Umbilical cord (tissue), 2 donors: ENCODE data around the gene IFI27. TPM values are rescaled to one million over a fixed set of nuclear protein-coding genes. Genes with fewer than 3 reads are reported as not detected.

Source experiments
- DNase-seq: peaks from one replicate; pipeline ENCODE4 v3.0.0-alpha.2; 2015; ENCODE audit warnings: low spot score
- total RNA-seq: library from RNA; depleted of rRNA; stranded (reverse); fragments of >200 nt; gene quantifications from one replicate; pipeline ENCODE4 v1.2.3, GENCODE V29; 2014; ENCODE audit warnings: low replicate concordance; ENCODE audit not compliant: insufficient read depth

IFI27 gene
- total RNA-seq, 1 donor from 2014 or later: 40.7 TPM

DNA sequence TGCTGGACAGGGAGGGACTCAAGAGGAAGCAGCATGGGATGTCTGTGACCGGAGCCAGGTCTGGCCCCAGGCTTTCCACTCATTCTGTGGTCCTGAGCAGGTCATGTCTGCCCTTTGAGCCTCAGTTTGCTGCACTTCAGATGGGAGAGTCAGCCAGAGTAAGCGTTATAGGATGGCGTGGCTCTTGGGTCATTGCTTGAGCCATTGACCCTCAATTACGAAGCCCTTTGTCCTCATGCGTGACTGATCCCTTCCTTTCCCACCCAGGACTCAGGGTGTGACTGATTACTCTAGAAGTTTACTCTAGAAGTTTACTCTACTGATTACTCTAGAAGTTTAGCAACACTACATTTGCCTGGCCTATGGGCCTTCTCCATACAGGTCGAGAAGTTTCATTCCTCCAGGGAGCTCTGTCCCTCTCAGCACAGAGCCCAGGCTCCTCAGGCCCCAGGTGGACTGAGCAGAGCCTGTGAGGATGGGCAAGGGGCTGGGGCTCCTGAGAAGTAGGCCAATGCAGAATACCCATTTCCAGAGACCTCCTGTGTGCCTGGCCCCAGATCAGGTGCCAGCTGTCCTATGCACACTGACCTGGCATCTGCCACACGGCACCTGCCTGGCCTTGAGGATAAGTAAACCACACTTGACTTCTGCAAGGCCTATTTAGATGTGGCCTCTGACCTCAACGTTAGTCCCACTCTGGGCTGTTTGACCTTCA lies 7.6 kb upstream of the IFI27 start:
- no peak for DNase-seq

DNA sequence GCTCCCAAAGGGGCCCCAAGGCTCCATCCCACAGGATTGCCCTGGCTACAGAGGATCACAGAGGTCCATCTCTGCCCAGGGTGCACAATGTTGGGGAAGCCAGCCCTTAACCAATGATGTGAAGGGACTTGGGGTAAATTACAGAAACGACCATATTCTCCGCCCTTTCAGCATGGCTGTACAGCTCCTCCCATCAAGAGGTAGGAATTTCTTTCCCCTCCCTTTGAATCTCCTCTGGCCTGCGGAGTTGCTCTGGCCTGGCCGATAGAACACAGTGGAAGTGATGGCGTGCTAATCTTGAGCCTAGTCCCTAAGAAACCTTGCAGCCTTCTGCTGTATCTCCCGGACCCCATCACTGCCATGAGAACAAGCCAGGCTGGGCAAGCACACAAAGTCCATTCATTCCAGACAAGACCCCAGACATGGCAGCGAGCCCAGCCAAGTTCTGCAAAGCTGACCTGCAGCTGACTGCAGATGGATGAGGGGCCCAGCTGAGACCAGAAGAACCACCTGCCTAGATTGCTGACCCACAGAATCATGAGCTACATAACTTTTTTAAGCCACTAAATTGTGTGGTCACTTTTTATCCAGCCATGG lies 6.9 kb upstream of the IFI27 start:
- DNase-seq: no peak

DNA sequence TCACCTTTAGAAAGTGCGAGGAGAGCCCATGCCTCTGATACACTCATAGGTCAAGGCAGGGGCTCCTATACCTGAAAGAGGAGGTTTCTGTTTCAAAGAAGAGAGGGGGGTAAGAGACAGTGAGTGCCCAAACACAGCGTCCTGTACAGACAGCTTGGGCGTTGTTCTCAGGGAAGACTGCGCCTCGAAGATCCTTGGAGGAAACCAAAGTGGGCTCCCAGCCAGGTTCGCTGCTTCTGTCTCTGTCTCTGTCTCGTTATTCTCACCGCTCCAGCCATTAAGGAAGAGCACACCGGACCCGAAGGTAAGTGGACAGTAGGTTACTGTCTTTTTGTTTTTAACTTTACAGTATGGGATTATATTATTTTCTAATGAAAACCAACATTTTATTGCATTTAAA lies 5.8 kb upstream of the IFI27 start:
- DNase-seq: no peak

DNA sequence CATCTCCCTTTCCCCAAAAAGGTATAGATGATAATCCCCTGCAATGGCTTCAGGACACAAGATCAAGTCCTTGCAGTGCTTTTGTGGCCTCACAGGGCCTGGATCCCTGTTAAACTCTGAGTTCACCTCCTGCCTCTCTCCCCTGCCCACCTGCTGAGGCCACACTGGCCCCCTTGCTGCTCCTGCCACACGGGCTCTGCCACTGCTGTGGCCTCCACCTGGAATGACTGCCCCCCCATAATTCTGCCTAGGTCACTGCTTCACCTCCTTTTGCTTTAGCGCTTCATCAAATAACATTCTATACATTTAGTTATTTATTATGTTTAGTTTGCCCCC lies 653 bp upstream of the IFI27 start:
- no peak for DNase-seq

DNA sequence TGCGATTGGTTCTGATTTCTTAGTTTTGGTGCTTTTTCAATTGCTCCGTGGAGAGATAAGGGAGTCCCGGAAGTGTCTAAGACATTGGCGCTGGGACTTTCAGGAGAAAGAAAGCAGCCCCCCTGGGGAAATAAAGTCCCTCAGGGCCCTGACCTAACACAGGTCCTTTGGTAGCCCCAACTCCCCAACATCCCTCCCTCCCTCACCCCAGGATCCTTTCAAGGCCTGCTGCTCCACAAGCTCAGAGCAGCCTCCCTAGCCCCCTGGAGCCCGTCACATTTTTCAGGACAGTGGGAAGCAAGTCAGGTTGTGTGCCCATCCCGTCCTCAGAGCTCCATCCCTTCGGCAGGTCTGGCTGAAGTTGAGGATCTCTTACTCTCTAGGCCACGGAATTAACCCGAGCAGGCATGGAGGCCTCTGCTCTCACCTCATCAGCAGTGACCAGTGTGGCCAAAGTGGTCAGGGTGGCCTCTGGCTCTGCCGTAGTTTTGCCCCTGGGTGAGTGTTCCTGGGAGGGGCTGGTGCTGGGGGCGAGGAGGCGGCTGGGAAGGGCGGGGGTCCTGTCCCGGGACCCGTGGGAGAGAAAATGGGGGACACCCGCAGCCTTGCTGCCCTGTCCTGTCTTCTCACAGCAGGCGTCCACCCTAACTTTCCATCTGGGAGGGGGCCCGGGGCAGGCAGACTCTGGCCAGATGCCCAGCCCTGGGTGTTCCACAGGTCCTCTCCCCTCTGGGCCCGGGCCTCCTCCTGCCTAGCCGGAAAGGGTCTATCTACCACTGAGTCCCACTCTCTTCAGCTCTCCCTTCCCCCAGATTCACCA lies 950 bp downstream of the IFI27 start:
- DNase-seq: no peak

DNA sequence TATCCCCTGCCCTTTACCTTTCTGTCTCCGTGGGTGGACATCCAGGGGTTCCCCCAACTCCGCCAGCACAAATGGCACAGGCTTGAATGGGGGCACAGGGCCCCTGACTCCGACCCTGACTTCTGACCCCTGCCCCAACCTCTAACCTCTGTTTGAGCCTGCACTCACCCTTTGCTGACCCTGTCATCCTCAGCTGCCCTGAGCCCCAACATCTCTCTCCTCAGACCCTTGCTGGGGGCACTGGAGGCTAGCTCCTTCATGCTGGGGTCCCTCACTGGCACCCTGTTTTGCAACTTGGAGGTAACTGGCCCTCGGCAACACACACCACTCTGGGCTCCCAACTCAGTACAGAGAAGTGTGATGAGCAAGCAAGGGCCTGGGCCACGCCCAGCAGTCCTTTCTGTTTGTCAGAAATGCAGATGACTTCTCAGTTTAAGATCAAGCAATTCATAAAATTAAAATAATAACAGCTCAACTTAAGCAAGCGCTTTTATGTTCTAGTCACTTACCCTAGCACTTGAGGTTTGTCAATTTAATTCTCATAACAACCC lies 2.1 kb downstream of the IFI27 start:
- DNase-seq: no peak

DNA sequence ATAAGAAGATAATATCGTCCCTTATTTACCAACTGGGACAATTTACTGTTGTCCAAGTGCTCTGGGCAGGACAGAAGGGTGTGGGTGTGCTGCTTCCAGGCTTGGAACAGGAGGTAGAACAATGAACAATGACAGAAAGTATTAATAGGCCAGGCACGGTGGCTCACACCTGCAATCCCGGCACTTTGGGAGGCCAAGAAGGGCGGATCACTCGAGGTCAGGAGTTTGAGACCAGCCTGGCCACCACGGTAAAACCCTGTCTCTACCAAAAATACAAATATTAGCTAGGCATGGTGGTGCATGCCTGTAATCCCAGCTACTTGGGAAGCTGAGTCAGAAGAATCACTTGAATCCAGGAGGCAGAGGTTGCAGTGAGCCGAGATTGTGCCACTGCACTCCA lies 2.5 kb downstream of the IFI27 start:
- no peak for DNase-seq

DNA sequence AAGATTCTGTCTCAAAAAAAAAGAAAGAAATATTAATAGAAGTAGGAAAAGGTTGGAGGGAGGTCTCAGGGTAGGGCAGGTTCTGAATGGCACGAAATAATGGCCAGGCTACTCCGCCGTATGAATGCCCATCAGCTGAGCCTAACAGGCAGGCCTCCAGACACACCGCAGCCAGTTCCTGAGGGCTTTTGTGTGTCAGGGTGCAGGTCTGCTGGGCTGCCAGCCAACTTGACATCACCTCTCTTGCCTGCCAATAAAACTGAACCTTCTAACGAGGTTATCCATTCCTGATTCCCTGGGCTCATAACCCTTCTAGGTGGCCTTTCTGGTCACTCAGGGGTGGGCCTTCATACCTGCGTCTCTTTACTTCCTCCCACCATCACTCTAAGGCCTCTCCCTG lies 3.0 kb downstream of the IFI27 start:
- no peak for DNase-seq

DNA sequence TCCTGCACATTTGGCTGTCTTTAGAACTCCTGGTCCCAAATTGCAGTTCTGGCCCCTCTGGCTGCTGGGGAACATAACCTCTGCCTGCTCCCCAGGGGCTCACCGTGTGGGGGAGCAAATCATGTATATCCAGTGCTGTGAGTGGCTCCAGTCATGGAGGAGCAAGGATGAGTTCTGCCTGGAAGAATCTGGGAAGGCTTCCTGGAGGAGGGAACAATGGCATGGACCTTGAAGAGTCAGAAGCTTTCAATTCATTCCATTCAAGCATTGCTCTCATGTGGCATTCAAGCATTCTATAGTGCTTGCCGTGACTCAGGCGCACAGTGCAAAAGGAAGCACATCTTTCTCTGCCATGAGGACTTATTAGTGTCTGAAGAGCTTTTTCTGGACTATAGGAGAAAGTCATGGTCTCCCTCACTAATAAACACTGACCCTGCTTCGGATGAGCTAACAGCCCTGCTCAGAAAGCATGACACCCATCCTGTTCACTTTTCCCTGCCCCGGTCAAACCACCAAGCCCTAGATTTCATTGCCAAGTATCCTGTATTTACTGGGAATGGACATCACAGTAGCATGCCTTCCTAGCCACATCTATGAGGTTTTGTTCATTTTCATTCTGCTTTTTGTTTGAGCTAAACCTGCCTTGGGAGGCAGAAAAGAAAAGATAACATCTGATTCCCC lies 3.5 kb downstream of the IFI27 start:
- no peak for DNase-seq

DNA sequence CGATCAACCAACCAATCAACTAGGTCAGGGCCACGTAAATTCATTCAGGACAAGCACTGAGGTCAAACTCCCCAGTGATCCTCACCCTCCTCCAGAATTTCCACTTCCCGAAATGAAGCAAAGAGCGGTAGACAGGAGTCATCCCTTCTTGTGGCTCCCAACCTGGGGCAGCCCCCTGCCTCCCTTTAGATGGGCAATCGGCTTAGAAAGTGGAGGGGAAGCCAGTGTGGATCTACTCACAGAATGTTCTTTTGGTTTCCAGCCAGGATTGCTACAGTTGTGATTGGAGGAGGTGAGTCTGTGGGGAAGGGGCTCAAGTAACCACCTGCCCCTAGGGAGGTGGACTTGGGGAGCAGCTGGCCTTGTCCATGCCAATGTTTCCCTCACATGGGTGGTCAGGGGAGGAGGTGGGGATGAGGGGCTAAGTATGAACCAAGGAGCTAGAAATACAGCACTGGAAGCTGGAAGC lies 4.1 kb downstream of the IFI27 start:
- DNase-seq: no peak

DNA sequence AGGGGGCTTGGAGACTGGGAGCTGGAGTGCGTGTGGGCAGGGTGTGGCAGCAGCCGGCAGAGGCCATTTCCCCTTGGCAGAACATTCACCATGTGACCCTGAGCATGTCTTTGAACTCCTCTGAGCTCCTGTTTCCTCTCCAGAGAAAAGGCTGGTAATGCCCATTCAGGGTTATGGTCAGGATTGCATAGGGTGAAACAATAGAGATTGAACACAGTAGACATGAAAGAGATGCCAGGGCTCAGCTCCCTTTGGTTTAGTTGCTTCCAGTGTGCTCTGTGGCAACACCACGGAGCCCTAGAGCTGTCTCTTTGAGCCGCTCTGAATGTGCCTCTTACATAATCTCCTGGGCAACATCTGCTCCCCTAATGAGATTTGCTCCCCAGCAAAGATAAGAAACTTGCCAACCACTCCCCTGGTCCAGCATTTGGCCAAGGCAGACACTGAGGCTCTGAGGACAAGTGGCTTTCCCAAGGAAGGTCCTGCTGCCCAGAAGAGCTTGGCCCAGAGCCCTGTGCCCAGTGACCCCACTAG lies 4.6 kb downstream of the IFI27 start:
- peak; percentile 54 for DNase-seq

DNA sequence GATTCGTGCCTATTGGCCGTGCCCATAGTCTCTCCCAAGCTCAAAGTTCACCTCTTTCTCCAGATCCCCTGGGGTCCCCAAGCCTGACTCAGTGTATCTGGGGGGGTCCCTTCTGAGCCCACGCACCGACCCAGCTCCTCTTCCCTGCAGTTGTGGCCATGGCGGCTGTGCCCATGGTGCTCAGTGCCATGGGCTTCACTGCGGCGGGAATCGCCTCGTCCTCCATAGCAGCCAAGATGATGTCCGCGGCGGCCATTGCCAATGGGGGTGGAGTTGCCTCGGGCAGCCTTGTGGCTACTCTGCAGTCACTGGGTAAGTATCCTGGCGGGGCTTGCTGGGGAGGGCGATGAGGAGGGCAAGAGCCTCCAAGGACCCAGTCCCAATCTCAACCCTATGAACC lies 5.1 kb downstream of the IFI27 start:
- no peak for DNase-seq

DNA sequence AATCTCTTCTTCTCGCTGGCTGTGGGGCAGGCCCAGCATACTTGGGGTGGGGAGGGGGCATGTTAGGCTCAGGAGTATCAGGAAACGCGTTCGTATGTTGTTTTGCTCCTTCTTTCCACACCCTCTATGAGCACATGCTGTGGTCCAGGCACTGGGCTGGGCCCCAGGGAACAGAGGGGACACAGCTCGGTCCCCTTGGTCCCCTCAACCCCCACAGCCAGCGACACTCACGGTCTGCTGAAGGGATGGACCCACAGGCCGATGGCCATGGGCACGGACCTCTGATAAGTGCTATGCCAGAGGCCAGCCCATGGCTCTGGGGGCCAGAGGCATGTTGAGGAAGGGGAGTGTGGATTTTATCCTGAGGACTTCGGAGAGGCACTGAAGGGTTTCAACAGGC lies 6.2 kb downstream of the IFI27 start:
- no peak for DNase-seq

DNA sequence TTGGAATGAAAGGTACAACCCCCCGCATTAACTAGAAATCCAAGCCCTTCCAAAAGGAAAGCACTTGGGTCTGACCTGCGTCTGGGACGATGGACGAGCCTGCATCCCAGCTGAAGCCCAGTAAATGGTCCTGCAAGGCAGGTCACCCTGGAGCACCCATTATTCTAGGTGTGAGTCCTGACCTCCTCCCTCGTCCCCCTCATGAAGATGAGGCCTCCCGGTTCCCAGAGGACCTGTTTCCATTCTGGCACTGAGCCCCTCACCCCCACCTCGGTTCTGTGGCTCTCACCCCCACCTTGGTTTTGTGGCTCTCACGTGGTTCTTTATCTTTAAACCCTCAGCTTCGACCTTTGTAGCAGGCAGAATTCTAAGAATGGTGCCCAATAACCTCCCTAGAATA lies 7.3 kb downstream of the IFI27 start:
- no peak for DNase-seq

DNA sequence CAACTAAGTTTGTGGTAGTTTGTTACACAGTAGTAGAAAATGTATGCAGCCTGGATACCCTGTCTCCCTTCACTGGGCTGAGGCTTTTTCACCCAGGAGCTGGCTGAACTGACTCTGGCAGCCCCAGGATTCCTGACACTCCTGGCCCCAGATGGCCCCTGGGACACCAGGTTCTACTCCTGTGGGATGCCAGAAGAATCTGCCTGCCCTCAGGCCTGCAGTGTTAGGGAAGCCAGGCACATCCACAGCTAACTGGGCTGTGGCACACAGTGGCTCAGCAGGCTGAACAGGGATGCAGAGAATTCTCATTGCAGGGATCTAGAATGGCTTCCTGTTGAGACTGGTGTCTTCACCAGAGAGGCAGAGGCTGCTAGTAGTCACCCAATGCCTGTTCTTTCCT lies 8.5 kb downstream of the IFI27 start:
- no peak for DNase-seq

DNA sequence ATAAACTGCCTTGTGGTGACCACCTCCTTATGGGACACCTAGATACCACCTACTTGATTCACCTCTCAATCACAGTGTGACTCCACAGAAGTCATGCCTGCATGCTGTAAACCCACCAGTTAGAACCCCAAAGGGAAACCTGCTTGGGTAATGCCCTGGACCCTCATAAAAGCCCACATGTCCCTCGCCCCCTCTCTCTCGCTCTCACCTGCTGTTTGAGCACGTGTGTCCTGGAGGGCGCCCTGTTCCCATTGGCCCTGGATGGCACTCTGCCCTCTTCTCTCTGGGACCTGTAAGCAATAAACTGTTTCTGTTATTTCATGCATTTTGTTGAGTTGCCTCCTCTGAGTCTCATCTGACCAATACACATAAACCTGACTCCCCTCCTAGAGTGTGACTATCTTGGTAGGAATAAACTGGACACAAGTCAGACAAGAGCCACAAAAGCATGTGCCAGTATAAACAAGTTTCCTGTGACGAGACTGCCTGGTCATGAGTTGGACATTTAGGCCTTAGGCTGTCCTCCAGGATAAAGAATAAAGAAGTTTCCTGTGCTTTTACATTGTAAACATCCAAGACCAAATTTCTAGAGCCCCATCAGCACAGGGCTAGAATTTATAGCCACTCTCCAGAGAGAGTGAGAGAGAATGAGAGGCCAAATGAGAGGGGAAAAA lies 10.3 kb downstream of the IFI27 start:
- no peak for DNase-seq

DNA sequence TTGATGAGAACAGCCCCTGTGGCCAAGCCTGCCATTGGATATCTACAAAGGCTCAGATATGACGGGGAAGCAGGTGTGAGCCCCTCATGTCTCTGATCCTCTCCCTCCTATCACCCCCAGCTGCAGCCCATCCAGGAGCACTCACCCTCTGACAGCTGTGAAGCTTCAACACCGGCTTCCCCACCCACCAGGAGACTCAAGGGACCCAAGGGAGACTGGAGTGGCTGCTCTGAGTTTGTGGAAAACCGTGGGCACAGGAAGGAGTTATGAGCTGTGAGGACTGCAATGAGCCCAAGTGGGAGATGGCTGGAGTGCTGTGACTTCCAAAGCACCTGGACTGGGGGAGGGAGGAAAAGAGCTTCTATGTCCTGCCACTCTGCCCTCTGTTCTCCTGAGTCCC lies 10.9 kb downstream of the IFI27 start:
- no peak for DNase-seq

DNA sequence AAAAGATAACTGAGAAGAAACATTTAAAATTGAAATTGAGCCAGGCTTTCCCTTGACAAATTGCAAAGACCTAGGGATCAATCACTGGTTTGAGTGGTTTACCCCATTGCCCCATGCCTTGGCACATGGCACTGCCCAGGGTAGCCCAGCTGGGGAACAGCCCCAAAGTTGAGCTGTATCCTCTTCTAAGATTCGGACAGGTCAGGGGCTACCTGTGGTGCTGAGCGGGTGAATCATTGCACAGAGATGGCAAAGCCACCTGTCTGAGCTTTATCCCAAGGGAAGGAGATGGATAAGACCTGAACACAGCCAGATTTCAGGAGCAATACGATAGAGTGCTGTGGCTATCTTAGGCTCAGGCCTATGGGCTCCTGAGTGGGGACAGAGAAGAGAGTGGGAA lies 11.9 kb downstream of the IFI27 start:
- DNase-seq: no peak

DNA sequence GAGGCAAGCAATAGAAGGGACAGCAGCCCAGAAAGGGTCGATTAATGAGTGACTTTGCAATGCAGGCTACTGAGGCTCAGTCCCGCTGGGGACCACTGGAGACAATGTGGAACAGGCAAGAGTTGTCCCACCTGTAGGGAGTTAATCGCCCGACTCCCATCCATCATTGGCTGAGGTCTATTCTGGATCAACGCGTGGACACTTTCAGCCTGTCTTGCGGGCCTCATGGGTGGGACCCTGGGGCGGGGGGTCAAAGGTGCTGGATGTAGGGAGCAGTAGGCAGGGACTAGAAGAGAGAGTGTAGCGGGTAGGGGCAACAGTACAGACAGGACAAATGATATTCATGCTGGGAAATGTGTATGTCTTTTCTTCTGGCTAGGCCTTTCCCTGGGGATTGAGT lies 12.8 kb downstream of the IFI27 start:
- DNase-seq: no peak

DNA sequence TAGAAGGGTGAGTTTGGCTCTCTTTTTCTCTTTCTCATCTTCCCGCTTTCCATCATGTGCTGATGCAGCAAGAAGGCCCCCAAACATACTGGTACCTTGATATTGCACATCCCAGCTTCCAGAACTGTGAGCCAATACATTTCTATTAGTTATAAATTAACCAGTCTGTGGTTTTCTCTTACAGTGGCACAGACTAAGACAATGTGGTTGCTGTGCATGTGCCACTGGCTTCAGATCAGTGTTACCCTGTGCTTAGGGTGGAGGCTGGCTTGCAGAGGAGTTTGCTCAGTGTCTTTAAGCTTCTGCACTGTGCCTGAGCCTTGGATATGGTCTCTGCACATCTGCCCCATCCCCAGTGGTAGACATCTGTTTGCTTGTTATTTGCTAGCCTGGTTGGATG lies 13.3 kb downstream of the IFI27 start:
- DNase-seq: no peak
